GM23338 (cell line): ENCODE measurements around the gene ISL2.

ENCODE experiments used
- CREB1 ChIP-seq: fragments of 250-450 bp; sonication (Bioruptor Pico); IDR thresholded peaks from 2 replicates; pipeline ENCODE4 v1.5.0; 2020; ENCODE audit warnings: low read depth, mild to moderate bottlenecking, moderate library complexity
- CTCF ChIP-seq, 2 experiments: fragments of 200-600 bp in 1 of 2; sonication (generic) in 1 of 2; conservative IDR thresholded peaks; 2 replicates each; pipeline versions ENCODE4 v1.5.1 to v1.6.1; 2016 to 2017; ENCODE audit warnings: antibody characterized with exemption in 2 of 2, low read depth in 2 of 2, mild to moderate bottlenecking in 2 of 2, moderate library complexity in 1 of 2
- ETS1 ChIP-seq: IDR thresholded peaks from 2 replicates; pipeline ENCODE4 v1.6.1; 2016; ENCODE audit warnings: antibody characterized with exemption
- EZH2phosphoT487 ChIP-seq: fragments of 200-600 bp; sonication (generic); IDR thresholded peaks from one replicate; pipeline ENCODE4 v1.8.1; 2018; ENCODE audit warnings: antibody characterized with exemption; ENCODE audit not compliant: unreplicated experiment

- TF ChIP-seq CTCF (conservative IDR thresholded peaks at IDR 0.05; ENCODE audit: low read depth in 2 of 2) (no peak), ETS1 (no peak), CREB1 (no peak), EZH2phosphoT487 (no peak)
Measured at GRCh38 chr15:76328958-76329357, 7.6 kb upstream of the ISL2 start.
